ENCODE data around the gene DPP9. TPM values are rescaled to one million over a fixed set of nuclear protein-coding genes. Genes with fewer than 3 reads are reported as not detected.

DPP9 gene
- total RNA-seq, 1 donor from 2014 or later, result 34.0 TPM

DNA sequence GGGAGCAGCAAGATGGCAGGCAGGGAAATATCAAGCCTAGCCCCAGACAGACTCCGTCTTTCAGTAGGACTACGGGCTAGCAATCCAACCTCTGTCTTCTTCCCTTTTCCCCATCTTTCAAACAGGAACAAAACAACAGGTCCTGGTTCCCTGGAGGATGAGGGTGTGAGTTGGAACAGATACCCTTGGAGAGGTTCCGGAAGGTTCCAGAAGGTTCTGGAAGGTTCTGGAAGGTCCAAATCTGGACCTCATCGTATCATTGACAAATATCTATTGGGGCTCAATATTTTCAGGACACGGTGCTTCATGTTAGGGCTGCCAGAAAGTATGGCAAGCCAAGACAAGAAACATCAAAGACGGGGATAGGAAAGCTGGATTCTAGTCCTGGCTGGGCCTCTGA lies 39.4 kb upstream of the DPP9 start:
- Histone ChIP-seq H3K27me3 (ENCODE audit: control insufficient read depth, insufficient read depth, low read length) (peaks cover 2% of the 10 kb centered on the region), H3K36me3 (ENCODE audit: control insufficient read depth, insufficient read depth, low read length) (no peaks in the 10 kb centered on the region), H3K4me3 (ENCODE audit: low read depth, low read length) (no peak overlapping the region)
- FAIRE-seq, result peak; percentile 13
- no peak for TF ChIP-seq CTCF (IDR thresholded peaks at IDR 0.05; ENCODE audit: insufficient read depth, low read length, severe bottlenecking)
- DNase-seq (ENCODE audit: low read depth), result no peak

GRCh38 chr19:4760285-4760650 lies 36.6 kb upstream of the DPP9 start:
- TF ChIP-seq CTCF (IDR thresholded peaks at IDR 0.05; ENCODE audit: insufficient read depth, low read length, severe bottlenecking), result no peak
- H3K4me3 ChIP-seq (ENCODE audit: low read depth, low read length), result no peak overlapping the region
- FAIRE-seq (no peak), DNase-seq (ENCODE audit: low read depth) (no peak)
- H3K27me3 ChIP-seq (ENCODE audit: control insufficient read depth, insufficient read depth, low read length), result peaks cover 2% of the 10 kb centered on the region
- no peaks in the 10 kb centered on the region for H3K36me3 ChIP-seq (ENCODE audit: control insufficient read depth, insufficient read depth, low read length)

DNA sequence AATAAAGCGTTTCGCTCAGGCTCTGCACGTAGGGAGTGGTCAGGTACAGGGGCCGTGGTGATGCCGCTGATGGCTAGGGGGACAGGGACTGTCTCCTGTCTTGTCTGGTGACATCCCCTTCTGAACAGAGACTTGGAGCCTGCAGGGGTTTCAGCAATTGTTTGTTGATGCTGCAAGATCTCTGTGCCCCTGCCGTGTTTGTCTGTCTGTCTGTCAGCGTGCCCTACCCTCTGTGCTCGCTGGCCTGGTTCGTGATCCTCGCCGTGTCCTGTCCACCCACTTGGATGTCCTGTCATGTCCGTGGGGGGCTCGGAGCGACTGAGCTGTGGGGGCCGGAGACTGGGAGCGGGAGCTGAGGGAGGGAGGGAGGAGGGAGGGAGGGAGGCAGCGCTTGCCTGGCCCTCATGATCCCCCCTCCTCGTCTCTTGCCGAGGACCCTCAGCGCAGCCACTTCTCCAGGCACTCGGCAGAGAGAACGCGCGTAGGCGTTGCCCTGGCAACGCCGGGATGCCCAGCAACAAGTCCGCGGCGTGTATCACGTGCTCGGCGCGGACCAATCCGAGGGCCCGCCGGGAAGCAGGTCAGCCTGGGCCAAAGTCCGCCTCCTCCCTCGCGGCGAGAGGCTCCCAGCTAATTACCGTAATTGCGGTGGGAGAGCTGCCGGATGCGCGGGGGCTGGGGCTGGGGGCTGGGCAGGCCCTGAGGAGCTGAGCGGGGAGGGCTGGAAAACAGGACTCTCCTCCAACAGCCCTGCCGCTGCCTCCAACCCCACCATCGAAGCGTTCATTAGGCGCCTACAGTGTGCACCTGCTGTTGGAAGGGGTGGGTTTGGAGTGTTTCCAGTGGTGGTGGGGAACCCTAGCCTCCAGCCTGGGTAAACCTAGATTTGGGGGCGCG lies 36.0 kb upstream of the DPP9 start:
- TF ChIP-seq CTCF (IDR thresholded peaks at IDR 0.05; ENCODE audit: insufficient read depth, low read length, severe bottlenecking), result no peak
- no peak for FAIRE-seq
- H3K27me3 ChIP-seq (ENCODE audit: control insufficient read depth, insufficient read depth, low read length), result peaks cover 2% of the 10 kb centered on the region
- peak; percentile 65 for DNase-seq (ENCODE audit: low read depth)
- no peaks in the 10 kb centered on the region for H3K36me3 ChIP-seq (ENCODE audit: control insufficient read depth, insufficient read depth, low read length)
- H3K4me3 ChIP-seq (ENCODE audit: low read depth, low read length), result no peak overlapping the region

GRCh38 chr19:4758659-4759058 lies 35.0 kb upstream of the DPP9 start:
- TF ChIP-seq CTCF (IDR thresholded peaks at IDR 0.05; ENCODE audit: insufficient read depth, low read length, severe bottlenecking), result no peak
- no peak overlapping the region for H3K4me3 ChIP-seq (ENCODE audit: low read depth, low read length)
- peaks cover 2% of the 10 kb centered on the region for H3K27me3 ChIP-seq (ENCODE audit: control insufficient read depth, insufficient read depth, low read length)
- DNase-seq (ENCODE audit: low read depth) (no peak), FAIRE-seq (no peak)
- no peaks in the 10 kb centered on the region for H3K36me3 ChIP-seq (ENCODE audit: control insufficient read depth, insufficient read depth, low read length)

GRCh38 chr19:4758082-4758481 lies 34.4 kb upstream of the DPP9 start:
- Histone ChIP-seq H3K36me3 (ENCODE audit: control insufficient read depth, insufficient read depth, low read length) (no peaks in the 10 kb centered on the region), H3K4me3 (ENCODE audit: low read depth, low read length) (no peak overlapping the region), H3K27me3 (ENCODE audit: control insufficient read depth, insufficient read depth, low read length) (peaks cover 2% of the 10 kb centered on the region)
- no peak for FAIRE-seq
- no peak for TF ChIP-seq CTCF (IDR thresholded peaks at IDR 0.05; ENCODE audit: insufficient read depth, low read length, severe bottlenecking)
- no peak for DNase-seq (ENCODE audit: low read depth)

DNA sequence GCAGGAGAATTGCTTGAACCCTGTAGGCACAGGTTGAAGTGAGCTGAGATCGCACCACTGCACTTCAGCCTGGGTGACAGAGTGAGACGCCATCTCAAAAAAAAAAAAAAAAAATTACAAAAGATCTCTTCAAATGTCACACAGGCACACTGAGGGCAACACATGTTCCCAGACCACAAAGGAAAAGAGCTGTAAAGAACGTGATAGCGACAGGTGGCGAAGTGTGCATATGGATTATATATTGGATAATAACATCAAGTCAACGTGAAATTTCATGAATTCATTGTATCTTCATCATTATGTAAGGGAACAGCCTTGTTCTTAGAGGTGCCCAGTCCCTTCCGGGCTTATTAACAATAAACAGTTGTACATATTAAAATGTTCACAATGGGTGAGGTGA lies 31.8 kb upstream of the DPP9 start:
- H3K36me3 ChIP-seq (ENCODE audit: control insufficient read depth, insufficient read depth, low read length), result no peaks in the 10 kb centered on the region
- TF ChIP-seq CTCF (IDR thresholded peaks at IDR 0.05; ENCODE audit: insufficient read depth, low read length, severe bottlenecking), result no peak
- no peaks in the 10 kb centered on the region for H3K27me3 ChIP-seq (ENCODE audit: control insufficient read depth, insufficient read depth, low read length)
- H3K4me3 ChIP-seq (ENCODE audit: low read depth, low read length), result no peak overlapping the region
- no peak for FAIRE-seq
- no peak for DNase-seq (ENCODE audit: low read depth)
